ENCODE data around the gene MKRN2. TPM values are rescaled to one million over a fixed set of nuclear protein-coding genes. Genes with fewer than 3 reads are reported as not detected.
"Not testable (repeated sequence)": the region's sequence is repeated elsewhere in the genome, so short reads cannot be mapped to it uniquely, and the experiment has no call there.

MKRN2 gene
- total RNA-seq, 2 experiments from 2014 or later, result 19.0 to 20.3 TPM

DNA sequence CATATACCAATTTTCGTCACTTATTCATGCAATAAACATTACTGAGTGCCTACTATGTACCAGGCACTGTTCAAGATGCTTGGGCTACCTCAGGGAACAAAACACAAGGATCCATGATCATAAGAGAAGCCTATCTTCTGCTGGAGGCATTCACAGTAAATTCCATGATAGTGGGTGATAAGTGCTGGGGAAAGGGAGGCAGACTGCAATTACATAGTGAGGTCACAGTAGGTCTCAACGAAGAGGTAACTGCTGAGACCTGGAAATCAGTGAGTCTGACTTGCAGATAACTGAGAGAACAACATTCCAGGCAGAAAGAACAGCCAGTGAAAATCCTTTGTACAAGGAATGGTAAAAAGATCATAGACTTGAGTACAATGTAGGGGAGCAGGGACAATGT lies 73.4 kb downstream of the MKRN2 start:
- Mint-ChIP-seq H3K4me1 (ENCODE audit: low read depth) (peaks cover 74% of the 10 kb centered on the region), H3K4me3 (no peak overlapping the region), H3K27ac (peak overlapping the region; percentile 2), H3K36me3 (ENCODE audit: low read depth) (peaks cover 22% of the 10 kb centered on the region), H3K9me3 (no peaks in the 10 kb centered on the region), H3K27me3 (no peaks in the 10 kb centered on the region)
- no peak overlapping the region for H3K4me3 ChIP-seq (ENCODE audit: low read length)
- H3K9me3 ChIP-seq (ENCODE audit: control insufficient read depth in 1 of 2, insufficient read depth in 1 of 2, low read length in 2 of 2), result no peaks in the 10 kb centered on the region
- intact Hi-C loops (cut with DNase I, micrococcal nuclease), result no loop called here
- ChIA-PET CTCF (no interaction called here), POLR2A (no interaction called here)
- TF ChIP-seq, protein P1, sequence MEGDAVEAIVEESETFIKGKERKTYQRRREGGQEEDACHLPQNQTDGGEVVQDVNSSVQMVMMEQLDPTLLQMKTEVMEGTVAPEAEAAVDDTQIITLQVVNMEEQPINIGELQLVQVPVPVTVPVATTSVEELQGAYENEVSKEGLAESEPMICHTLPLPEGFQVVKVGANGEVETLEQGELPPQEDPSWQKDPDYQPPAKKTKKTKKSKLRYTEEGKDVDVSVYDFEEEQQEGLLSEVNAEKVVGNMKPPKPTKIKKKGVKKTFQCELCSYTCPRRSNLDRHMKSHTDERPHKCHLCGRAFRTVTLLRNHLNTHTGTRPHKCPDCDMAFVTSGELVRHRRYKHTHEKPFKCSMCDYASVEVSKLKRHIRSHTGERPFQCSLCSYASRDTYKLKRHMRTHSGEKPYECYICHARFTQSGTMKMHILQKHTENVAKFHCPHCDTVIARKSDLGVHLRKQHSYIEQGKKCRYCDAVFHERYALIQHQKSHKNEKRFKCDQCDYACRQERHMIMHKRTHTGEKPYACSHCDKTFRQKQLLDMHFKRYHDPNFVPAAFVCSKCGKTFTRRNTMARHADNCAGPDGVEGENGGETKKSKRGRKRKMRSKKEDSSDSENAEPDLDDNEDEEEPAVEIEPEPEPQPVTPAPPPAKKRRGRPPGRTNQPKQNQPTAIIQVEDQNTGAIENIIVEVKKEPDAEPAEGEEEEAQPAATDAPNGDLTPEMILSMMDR (IDR thresholded peaks at IDR 0.05), result no peak
- ATAC-seq (ENCODE audit: poor library complexity) (no peak), DNase-seq (no peak)
- no peaks in the 10 kb centered on the region for H3K27me3 ChIP-seq (ENCODE audit: control insufficient read depth in 1 of 2, insufficient read depth in 2 of 2, low read length in 2 of 2)
- no peak overlapping the region for H3K27ac ChIP-seq (ENCODE audit: low read depth in 1 of 2, low read length in 2 of 2)
- H3K4me1 ChIP-seq (ENCODE audit: insufficient read depth, low read length), result peaks cover 38% of the 10 kb centered on the region
- peaks cover 5% of the 10 kb centered on the region for H3K36me3 ChIP-seq (ENCODE audit: insufficient read depth, low read length)

DNA sequence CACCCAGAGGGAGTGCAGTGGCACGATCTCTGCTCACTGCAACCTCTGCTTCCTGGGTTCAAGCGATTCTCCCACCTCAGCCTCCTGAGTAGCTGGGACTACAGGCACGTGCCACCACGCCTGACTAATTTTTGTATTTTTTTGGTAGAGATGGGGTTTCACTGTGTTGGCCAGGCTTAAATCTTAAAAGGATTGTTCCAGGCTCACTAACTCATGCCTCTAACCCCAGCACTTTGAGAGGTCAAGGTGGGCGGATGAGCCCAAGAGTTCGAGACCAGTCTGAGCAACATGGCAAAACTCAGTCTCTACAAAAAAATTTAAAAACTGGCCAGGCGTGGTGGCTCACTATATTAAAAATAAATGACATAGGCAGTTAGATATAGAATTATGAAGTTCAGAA lies 74.0 kb downstream of the MKRN2 start:
- Mint-ChIP-seq H3K4me1 (ENCODE audit: low read depth) (peaks cover 68% of the 10 kb centered on the region), H3K36me3 (ENCODE audit: low read depth) (peaks cover 22% of the 10 kb centered on the region)
- DNase-seq; intact Hi-C loops (cut with DNase I, micrococcal nuclease); ATAC-seq (ENCODE audit: poor library complexity); H3K4me3 ChIP-seq (ENCODE audit: low read length); H3K9me3 ChIP-seq (ENCODE audit: control insufficient read depth in 1 of 2, insufficient read depth in 1 of 2, low read length in 2 of 2); H3K27ac Mint-ChIP-seq; H3K36me3 ChIP-seq (ENCODE audit: insufficient read depth, low read length); CTCF ChIA-PET; H3K9me3 Mint-ChIP-seq; H3K27me3 Mint-ChIP-seq; POLR2A ChIA-PET; H3K27ac ChIP-seq (ENCODE audit: low read depth in 1 of 2, low read length in 2 of 2); H3K27me3 ChIP-seq (ENCODE audit: control insufficient read depth in 1 of 2, insufficient read depth in 2 of 2, low read length in 2 of 2); H3K4me3 Mint-ChIP-seq: not testable (repeated sequence)
- H3K4me1 ChIP-seq (ENCODE audit: insufficient read depth, low read length), result peaks cover 33% of the 10 kb centered on the region

DNA sequence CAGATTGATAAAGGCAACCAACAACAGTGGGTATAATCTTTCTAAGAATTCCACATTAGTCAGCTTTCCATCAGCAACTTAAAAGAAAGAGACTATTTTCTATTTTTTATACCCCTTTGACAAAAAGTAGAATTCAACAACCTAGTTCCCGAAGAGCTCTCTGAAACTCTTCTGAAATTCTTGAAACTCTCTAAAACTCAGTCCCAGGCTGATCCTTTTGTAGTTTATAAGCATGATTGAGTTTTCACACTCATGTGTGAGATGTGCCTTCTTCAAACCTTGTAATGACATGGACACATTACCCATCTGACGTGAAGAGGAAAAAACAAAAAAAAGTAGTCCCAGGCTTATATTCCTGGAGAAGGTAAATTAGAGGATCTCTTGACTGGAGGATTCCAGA lies 75.6 kb downstream of the MKRN2 start:
- peaks cover 32% of the 10 kb centered on the region for H3K36me3 Mint-ChIP-seq (ENCODE audit: low read depth)
- Histone ChIP-seq H3K4me3 (ENCODE audit: low read length) (no peak overlapping the region), H3K9me3 (ENCODE audit: control insufficient read depth in 1 of 2, insufficient read depth in 1 of 2, low read length in 2 of 2) (no peaks in the 10 kb centered on the region), H3K27me3 (ENCODE audit: control insufficient read depth in 1 of 2, insufficient read depth in 2 of 2, low read length in 2 of 2) (no peaks in the 10 kb centered on the region), H3K27ac (ENCODE audit: low read depth in 1 of 2, low read length in 2 of 2) (no peak overlapping the region), H3K36me3 (ENCODE audit: insufficient read depth, low read length) (peaks cover 9% of the 10 kb centered on the region), H3K4me1 (ENCODE audit: insufficient read depth, low read length) (peaks cover 23% of the 10 kb centered on the region)
- ChIA-PET POLR2A (no interaction called here), CTCF (interaction anchor here (1.2 kb wide), 1 partner anchor 11 kb away, joined by 3 read pairs; no protein-coding TSS in a partner anchor)
- H3K4me1 Mint-ChIP-seq (ENCODE audit: low read depth), result peaks cover 63% of the 10 kb centered on the region
- no peaks in the 10 kb centered on the region for H3K9me3 Mint-ChIP-seq
- peak overlapping the region; percentile 11 for H3K4me3 Mint-ChIP-seq
- no peak for ATAC-seq (ENCODE audit: poor library complexity)
- TF ChIP-seq, protein P1 (IDR thresholded peaks at IDR 0.05), result no peak
- peak overlapping the region; percentile 36 for H3K27ac Mint-ChIP-seq
- H3K27me3 Mint-ChIP-seq, result no peaks in the 10 kb centered on the region
- intact Hi-C loops (cut with DNase I, micrococcal nuclease), result no loop called here
- DNase-seq, result no peak

DNA sequence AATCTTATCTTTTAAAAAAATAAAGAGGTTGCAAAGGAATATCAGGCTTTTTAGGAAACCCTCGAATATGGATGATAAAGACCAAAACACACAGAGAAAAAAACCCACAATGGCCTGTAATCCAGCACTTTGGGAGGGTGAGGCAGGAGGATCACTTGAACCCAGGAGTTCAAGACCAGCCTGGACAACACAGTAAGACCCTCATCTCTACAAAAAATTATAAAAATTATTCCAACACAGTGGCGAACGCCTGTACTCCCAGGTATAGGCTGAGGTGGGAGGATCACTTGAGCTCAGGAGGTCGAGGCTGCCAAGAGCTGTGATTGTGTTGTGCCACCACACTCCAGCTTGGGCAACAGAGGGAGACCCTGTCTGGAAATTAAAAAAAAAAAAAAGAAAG lies 76.2 kb downstream of the MKRN2 start:
- no peak for ATAC-seq (ENCODE audit: poor library complexity)
- H3K9me3 Mint-ChIP-seq, result no peaks in the 10 kb centered on the region
- ChIA-PET POLR2A (interaction anchor here (0.7 kb wide), 1 partner anchor 18 kb away, joined by 4 read pairs; no protein-coding TSS in a partner anchor), CTCF (no interaction called here)
- H3K27ac Mint-ChIP-seq, result no peak overlapping the region
- peaks cover 63% of the 10 kb centered on the region for H3K4me1 Mint-ChIP-seq (ENCODE audit: low read depth)
- H3K4me3 Mint-ChIP-seq, result no peak overlapping the region
- Histone ChIP-seq H3K4me1 (ENCODE audit: insufficient read depth, low read length) (peaks cover 17% of the 10 kb centered on the region), H3K9me3 (ENCODE audit: control insufficient read depth in 1 of 2, insufficient read depth in 1 of 2, low read length in 2 of 2) (no peaks in the 10 kb centered on the region), H3K36me3 (ENCODE audit: insufficient read depth, low read length) (peaks cover 11% of the 10 kb centered on the region), H3K27me3 (ENCODE audit: control insufficient read depth in 1 of 2, insufficient read depth in 2 of 2, low read length in 2 of 2) (no peaks in the 10 kb centered on the region), H3K27ac (ENCODE audit: low read depth in 1 of 2, low read length in 2 of 2) (no peak overlapping the region), H3K4me3 (ENCODE audit: low read length) (no peak overlapping the region)
- H3K27me3 Mint-ChIP-seq, result no peaks in the 10 kb centered on the region
- DNase-seq, result no peak
- intact Hi-C loops (cut with DNase I, micrococcal nuclease), result no loop called here
- peaks cover 37% of the 10 kb centered on the region for H3K36me3 Mint-ChIP-seq (ENCODE audit: low read depth)
- TF ChIP-seq, protein P1 (IDR thresholded peaks at IDR 0.05), result no peak

Data from CD4-positive, alpha-beta T cell (primary cell).